Thoracic aorta (tissue), 2 donors: Measurements from ENCODE around the gene FRYL. TPM values are rescaled to one million over a fixed set of nuclear protein-coding genes. Genes with fewer than 3 reads are reported as not detected.

Experiments
- ATAC-seq: fragments of 150-250 bp; one replicate; pipeline ENCODE4 v1.8.0; 2017; ENCODE audit warnings: low read depth; ENCODE audit not compliant: insufficient number of reproducible peaks, low FRiP score
- DNase-seq: peaks from one replicate; pipeline ENCODE4 v3.0.0-alpha.2; 2020; ENCODE audit warnings: low spot score
- H3K27ac ChIP-seq, 2 donors: fragments of 200-600 bp; sonication (generic); 1 replicate in 1 of 2; 2 replicates in 1 of 2; pipeline ENCODE4 v1.5.1; 2016; ENCODE audit warnings: mild to moderate bottlenecking in 2 of 2, moderate library complexity in 2 of 2
- H3K27me3 ChIP-seq: fragments of 200-600 bp; sonication (generic); replicated peaks from 2 replicates; pipeline ENCODE4 v1.6.0; 2016; ENCODE audit warnings: mild to moderate bottlenecking; ENCODE audit not compliant: insufficient read depth
- H3K36me3 ChIP-seq: fragments of 200-600 bp; sonication (generic); one replicate; pipeline ENCODE4 v1.5.1; 2016
- H3K4me1 ChIP-seq, 2 donors: fragments of 200-600 bp; sonication (generic); 1 replicate in 1 of 2; 2 replicates in 1 of 2; pipeline versions ENCODE4 v1.5.1 to v1.6.0; 2016; ENCODE audit warnings: low read depth in 2 of 2, mild to moderate bottlenecking in 1 of 2; ENCODE audit not compliant: control insufficient read depth in 1 of 2
- H3K4me3 ChIP-seq: fragments of 200-600 bp; sonication (generic); 2 replicates; pipeline ENCODE4 v1.5.1; 2016; ENCODE audit warnings: mild to moderate bottlenecking
- H3K9me3 ChIP-seq: fragments of 200-600 bp; sonication (generic); 2 replicates; pipeline ENCODE4 v1.5.1; 2016
- CTCF ChIP-seq: fragments of 200-600 bp; sonication (generic); IDR thresholded peaks from one replicate; pipeline ENCODE4 v1.5.1; 2019; ENCODE audit warnings: antibody characterized with exemption
- total RNA-seq, 2 donors: library from RNA; depleted of rRNA; stranded (reverse); fragments of >200 nt; gene quantifications; one replicate each; pipeline versions ENCODE4 v1.1.0 to v1.2.3, GENCODE V29; 2016

Gene FRYL
- total RNA-seq, 2 donors from 2014 or later, result 108 to 155 TPM

DNA sequence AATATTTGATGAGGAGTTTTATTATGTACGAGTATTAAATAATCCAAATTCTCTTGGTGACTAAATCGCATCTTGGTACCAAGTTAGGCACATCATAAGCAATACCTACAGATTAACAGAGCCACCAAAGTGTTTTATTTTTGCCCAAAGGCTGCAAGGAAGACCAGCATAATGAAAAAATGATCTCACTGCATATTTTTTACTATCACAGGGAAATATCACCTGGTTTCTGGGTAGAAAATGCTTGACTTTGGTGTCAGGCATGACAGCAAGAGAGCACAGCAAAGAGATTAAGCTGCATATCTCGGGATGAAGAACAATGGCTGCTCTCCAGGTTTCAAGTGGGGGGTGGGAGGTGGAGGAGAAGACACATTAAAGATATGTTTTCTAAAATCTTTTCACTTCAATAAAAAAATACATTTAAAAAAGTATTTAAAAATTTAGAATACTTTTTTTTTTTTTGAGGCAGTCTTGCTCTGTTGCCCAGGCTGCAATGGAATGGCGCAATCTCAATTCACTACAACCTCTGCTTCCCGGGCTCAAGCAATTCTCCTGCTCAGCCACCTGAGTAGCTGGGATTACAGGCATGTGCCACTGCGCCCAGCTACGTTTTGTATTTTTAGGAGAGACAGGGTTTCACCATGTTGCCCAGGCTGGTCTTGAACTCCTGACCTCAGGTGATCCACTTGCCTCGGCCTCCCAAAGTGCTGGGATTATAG, 86.1 kb downstream of the FRYL start:
- TF ChIP-seq CTCF, result no peak
- no peaks in the 10 kb centered on the region for H3K36me3 ChIP-seq
- ATAC-seq, result no peak
- no peaks in the 10 kb centered on the region for H3K9me3 ChIP-seq
- H3K27ac ChIP-seq, result no peak overlapping the region
- no peak for DNase-seq
- no peak overlapping the region for H3K4me3 ChIP-seq
- peaks cover 27 to 32% of the 10 kb centered on the region in 2 donors for H3K4me1 ChIP-seq
- H3K27me3 ChIP-seq, result no peaks in the 10 kb centered on the region

DNA sequence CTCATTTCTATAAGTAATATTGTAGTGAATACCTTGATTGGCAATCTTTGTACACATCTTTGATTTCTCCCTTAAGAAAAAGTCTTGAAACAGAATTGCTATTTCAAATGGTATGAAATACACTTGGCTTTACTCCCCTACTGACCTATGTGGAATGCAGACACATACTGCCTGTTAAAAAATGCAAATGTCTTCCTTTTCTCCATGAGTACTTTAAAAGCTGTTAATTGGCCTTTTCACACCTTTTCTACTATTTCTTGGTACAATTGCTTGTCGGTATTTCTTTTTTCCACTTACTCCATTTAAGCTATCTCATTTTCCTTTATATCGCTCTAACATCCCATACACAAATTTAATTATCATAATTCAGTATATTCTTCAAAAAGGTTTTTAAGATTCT, 87.2 kb downstream of the FRYL start:
- Histone ChIP-seq H3K27ac (no peak overlapping the region), H3K4me1 (peaks cover 23 to 25% of the 10 kb centered on the region in 2 donors), H3K36me3 (no peaks in the 10 kb centered on the region), H3K9me3 (no peaks in the 10 kb centered on the region), H3K4me3 (no peak overlapping the region), H3K27me3 (no peaks in the 10 kb centered on the region)
- ATAC-seq, result no peak
- TF ChIP-seq CTCF, result no peak
- no peak for DNase-seq

DNA sequence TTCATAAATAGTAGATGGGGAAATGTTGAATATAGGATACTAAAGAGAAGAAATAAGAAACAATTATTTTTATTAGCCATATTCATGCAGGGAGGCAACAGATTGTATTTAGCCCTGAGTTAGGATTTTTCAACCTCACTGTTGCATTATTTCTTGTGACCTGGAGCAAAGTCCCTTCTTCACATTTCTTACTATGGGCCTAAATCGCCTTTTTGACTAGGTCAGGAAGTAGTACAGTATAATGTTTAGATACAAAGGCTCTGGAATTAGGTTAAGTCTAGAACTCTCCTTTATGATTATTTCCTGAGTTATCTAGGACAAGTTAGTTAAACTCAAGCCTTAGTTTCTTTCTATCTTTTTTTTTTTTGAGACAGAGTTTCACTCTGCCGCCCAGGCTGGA, 88.0 kb downstream of the FRYL start:
- Histone ChIP-seq H3K9me3 (no peaks in the 10 kb centered on the region), H3K4me3 (no peak overlapping the region), H3K36me3 (no peaks in the 10 kb centered on the region), H3K4me1 (peaks cover 19 to 23% of the 10 kb centered on the region in 2 donors), H3K27ac (no peak overlapping the region), H3K27me3 (no peaks in the 10 kb centered on the region)
- DNase-seq (no peak), ATAC-seq (no peak)
- no peak for TF ChIP-seq CTCF

DNA sequence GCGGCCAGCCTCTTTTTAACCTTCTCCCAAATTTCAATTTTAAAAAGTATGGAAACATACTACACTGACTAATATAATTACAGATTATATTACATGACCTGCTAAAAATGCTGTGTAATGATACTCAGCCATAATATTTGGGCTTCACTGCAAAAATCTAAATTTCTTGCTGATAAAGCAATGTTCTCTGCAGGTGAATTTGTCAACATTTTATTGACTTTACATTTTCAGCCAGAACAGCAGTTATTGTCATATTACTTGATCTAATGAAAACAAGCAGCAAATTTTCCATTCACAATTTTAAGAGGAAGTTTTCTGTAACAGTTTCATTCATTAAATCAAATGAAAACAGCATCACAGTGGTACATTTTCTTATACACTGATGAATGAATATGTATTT, 91.1 kb downstream of the FRYL start:
- no peak for ATAC-seq
- no peak for DNase-seq
- Histone ChIP-seq H3K27ac (no peak overlapping the region), H3K27me3 (no peaks in the 10 kb centered on the region), H3K4me3 (no peak overlapping the region), H3K36me3 (no peaks in the 10 kb centered on the region), H3K9me3 (no peaks in the 10 kb centered on the region), H3K4me1 (peaks cover 25 to 27% of the 10 kb centered on the region in 2 donors)
- no peak for TF ChIP-seq CTCF

DNA sequence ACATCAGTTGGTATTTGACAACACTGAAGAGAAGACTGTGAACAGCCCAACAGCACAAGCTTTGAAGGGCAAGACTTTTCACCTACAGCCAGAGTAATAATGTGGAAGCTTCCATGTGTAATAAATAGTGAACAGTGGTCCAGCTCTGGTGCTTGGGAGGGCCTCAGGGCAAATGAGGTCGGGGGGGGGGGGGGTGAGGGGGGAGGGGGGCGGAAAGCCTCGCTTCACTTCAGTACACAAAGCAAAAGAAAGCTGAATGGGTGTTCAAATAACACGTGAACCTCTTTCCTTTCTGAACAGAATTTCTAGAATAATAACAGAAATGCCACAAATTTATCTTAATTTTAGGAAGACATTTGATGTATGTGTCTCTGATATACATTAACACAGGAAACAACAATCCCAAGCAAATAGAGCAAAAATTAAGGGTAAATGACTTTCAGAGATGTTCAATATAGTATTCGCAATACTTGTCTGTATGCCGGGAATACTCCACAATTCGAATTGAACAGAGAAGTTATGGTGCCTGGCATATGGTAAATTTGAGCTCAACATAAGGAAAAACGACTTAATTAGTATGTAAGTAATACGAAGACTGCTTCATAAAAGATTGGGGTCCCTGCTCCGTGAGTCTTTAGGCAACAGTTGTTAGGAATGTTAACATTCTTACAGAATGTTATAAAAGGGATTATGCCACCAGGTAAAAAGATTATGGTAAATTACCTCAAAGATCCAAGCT, 92.6 kb downstream of the FRYL start:
- no peak overlapping the region for H3K4me3 ChIP-seq
- no peaks in the 10 kb centered on the region for H3K36me3 ChIP-seq
- no peaks in the 10 kb centered on the region for H3K27me3 ChIP-seq
- no peak for ATAC-seq
- TF ChIP-seq CTCF, result no peak
- no peak overlapping the region for H3K27ac ChIP-seq
- peaks cover 21 to 30% of the 10 kb centered on the region in 2 donors for H3K4me1 ChIP-seq
- DNase-seq, result no peak
- H3K9me3 ChIP-seq, result no peaks in the 10 kb centered on the region
